H1 (cell line): Measurements from ENCODE around the gene TMED10. TPM values are rescaled to one million over a fixed set of nuclear protein-coding genes. Genes with fewer than 3 reads are reported as not detected.

Source experiments
- CTCF ChIA-PET: fragments of 300-600 bp; sonication (Branson Sonifier 250); formaldehyde crosslinking; loops from one replicate; lab custom pipeline; 2021; ENCODE audit not compliant: partially characterized antibody; lab: Charles Lee
- POLR2A ChIA-PET: fragments of 300-600 bp; sonication (Branson Sonifier 250); formaldehyde crosslinking; loops from one replicate; lab custom pipeline; 2021; ENCODE audit warnings: inconsistent platforms; ENCODE audit not compliant: partially characterized antibody; lab: Charles Lee
- DNase-seq, 2 experiments: peaks; one replicate each; pipeline versions ENCODE4 v3.0.0 to v3.0.0-alpha.2; 2010 to 2022; ENCODE audit warnings: low spot score in 2 of 2, low read depth in 1 of 2, mixed read lengths in 1 of 2
- FAIRE-seq: peaks from 2 replicates; lab custom pipeline; 2011; peaks lifted over from hg19 to GRCh38; lab: Jason Lieb, UNC
- H2AFZ ChIP-seq: 2 replicates; pipeline ENCODE4 v1.8.1; 2012; ENCODE audit warnings: low read length, inconsistent platforms
- H2AK5ac ChIP-seq: 2 replicates; pipeline ENCODE4 v1.6.1; 2013; ENCODE audit warnings: low read depth, low read length
- H2BK120ac ChIP-seq: replicated peaks from 2 replicates; pipeline ENCODE3; 2013; ENCODE audit warnings: low read depth, low read length, inconsistent platforms
- H2BK12ac ChIP-seq: 2 replicates; pipeline ENCODE4 v1.6.1; 2013; ENCODE audit warnings: low read depth, low read length
- H2BK15ac ChIP-seq: 2 replicates; pipeline ENCODE4 v1.6.1; 2013; ENCODE audit warnings: low read length
- H2BK20ac ChIP-seq: 2 replicates; pipeline ENCODE4 v1.6.1; 2013; ENCODE audit warnings: low read length
- H2BK5ac ChIP-seq: 2 replicates; pipeline ENCODE4 v1.6.1; 2013; ENCODE audit warnings: low read depth, low read length
- H3K14ac ChIP-seq: 2 replicates; pipeline ENCODE4 v1.6.1; 2013; ENCODE audit warnings: inconsistent platforms; ENCODE audit not compliant: insufficient read length
- H3K18ac ChIP-seq: 2 replicates; pipeline ENCODE4 v1.6.1; 2013; ENCODE audit warnings: low read length; ENCODE audit errors: extremely low read depth
- H3K23ac ChIP-seq: 2 replicates; pipeline ENCODE4 v1.6.1; 2013; ENCODE audit warnings: inconsistent platforms; ENCODE audit not compliant: insufficient read length
- H3K23me2 ChIP-seq: 2 replicates; pipeline ENCODE4 v1.6.1; 2013; ENCODE audit warnings: low read depth, low read length
- H3K27ac ChIP-seq: 2 replicates; pipeline ENCODE4 v1.6.1; 2011; ENCODE audit warnings: low read depth, low read length, inconsistent platforms
- H3K27me3 ChIP-seq, 4 experiments: replicated peaks in 1 of 4; 1 replicate in 1 of 4; 2 replicates in 3 of 4; pipeline versions ENCODE4 v1.6.1 to v1.8.1; 2011 to 2013; ENCODE audit warnings: low read length in 3 of 4, mild to moderate bottlenecking in 3 of 4, inconsistent platforms in 2 of 4, mixed read lengths in 2 of 4, moderate library complexity in 1 of 4; ENCODE audit not compliant: control insufficient read depth in 3 of 4, insufficient read depth in 3 of 4; ENCODE audit errors: extremely low read depth in 1 of 4
- H3K36me3 ChIP-seq, 4 experiments: 2 replicates each; pipeline versions ENCODE4 v1.6.1 to v1.8.1; 2011 to 2013; ENCODE audit warnings: mild to moderate bottlenecking in 4 of 4, low read length in 3 of 4, moderate library complexity in 2 of 4, control low read depth in 1 of 4, inconsistent platforms in 1 of 4; ENCODE audit not compliant: insufficient read depth in 4 of 4, control insufficient read depth in 2 of 4
- H3K4ac ChIP-seq: replicated peaks from 2 replicates; pipeline ENCODE3; 2013; ENCODE audit warnings: low read length, low read depth, mixed read lengths, inconsistent platforms; ENCODE audit not compliant: insufficient read length
- H3K4me1 ChIP-seq, 4 experiments: replicated peaks in 1 of 4; 1 replicate in 1 of 4; 2 replicates in 3 of 4; pipeline versions ENCODE4 v1.6.1 to v1.8.1; 2011 to 2013; ENCODE audit warnings: low read length in 3 of 4, inconsistent platforms in 2 of 4, mixed read lengths in 1 of 4; ENCODE audit not compliant: insufficient read depth in 4 of 4, control insufficient read depth in 3 of 4
- H3K4me2 ChIP-seq, 2 experiments: 2 replicates each; pipeline versions ENCODE4 v1.6.1 to v1.8.1; 2011 to 2013; ENCODE audit warnings: low read depth in 2 of 2, low read length in 2 of 2, control low read depth in 1 of 2, inconsistent platforms in 1 of 2, mild to moderate bottlenecking in 1 of 2; ENCODE audit not compliant: insufficient read depth in 1 of 2
- H3K4me3 ChIP-seq, 4 experiments: fragments of 200-600, 300-600 bp in 1 of 4; sonication (generic), shearing (Covaris generic), sonication (Bioruptor Twin) in 1 of 4; 2 replicates each; pipeline versions ENCODE4 v1.5.1 to v1.8.1; 2011 to 2016; ENCODE audit warnings: low read length in 4 of 4, low read depth in 3 of 4, control low read depth in 2 of 4, inconsistent platforms in 2 of 4, mild to moderate bottlenecking in 2 of 4, mixed read lengths in 1 of 4, moderate library complexity in 1 of 4; ENCODE audit not compliant: insufficient read depth in 2 of 4; ENCODE audit errors: extremely low read depth in 1 of 4
- H3K56ac ChIP-seq: replicated peaks from 2 replicates; pipeline ENCODE3; 2013; ENCODE audit warnings: low read depth, mild to moderate bottlenecking, mixed read lengths, low read length, inconsistent platforms; ENCODE audit not compliant: insufficient read length
- H3K79me1 ChIP-seq: 2 replicates; pipeline ENCODE4 v1.6.1; 2013; ENCODE audit warnings: low read depth, low read length, control low read depth
- H3K79me2 ChIP-seq, 2 experiments: 2 replicates each; pipeline versions ENCODE4 v1.6.1 to v1.8.1; 2012 to 2013; ENCODE audit warnings: low read length in 2 of 2, mild to moderate bottlenecking in 2 of 2, inconsistent platforms in 1 of 2; ENCODE audit not compliant: insufficient read depth in 2 of 2, control insufficient read depth in 1 of 2
- H3K9ac ChIP-seq, 4 experiments: replicated peaks in 1 of 4; 1 replicate in 1 of 4; 2 replicates in 3 of 4; pipeline versions ENCODE4 v1.6.1 to v1.8.1; 2011 to 2013; ENCODE audit warnings: low read depth in 3 of 4, low read length in 3 of 4, control low read depth in 2 of 4, mild to moderate bottlenecking in 2 of 4, moderate library complexity in 2 of 4, inconsistent platforms in 1 of 4; ENCODE audit errors: extremely low read depth in 1 of 4
- H3K9me3 ChIP-seq, 2 experiments: 2 replicates each; pipeline versions ENCODE4 v1.6.1 to v1.8.1; 2012 to 2013; ENCODE audit warnings: mild to moderate bottlenecking in 2 of 2, moderate library complexity in 2 of 2, control low read depth in 1 of 2, inconsistent platforms in 1 of 2, low read depth in 1 of 2, low read length in 1 of 2, mixed read lengths in 1 of 2; ENCODE audit not compliant: insufficient read depth in 2 of 2
- H4K20me1 ChIP-seq, 2 experiments: replicated peaks in 1 of 2; 2 replicates each; pipeline versions ENCODE3 to v1.8.1; 2011 to 2013; ENCODE audit warnings: inconsistent platforms in 2 of 2, low read length in 2 of 2, mild to moderate bottlenecking in 1 of 2; ENCODE audit not compliant: insufficient read depth in 2 of 2, control insufficient read depth in 1 of 2
- H4K5ac ChIP-seq: 2 replicates; pipeline ENCODE4 v1.6.1; 2013; ENCODE audit warnings: low read length, low read depth, mixed read lengths, inconsistent platforms; ENCODE audit not compliant: insufficient read length
- H4K8ac ChIP-seq: 2 replicates; pipeline ENCODE4 v1.8.0; 2013; ENCODE audit warnings: mild to moderate bottlenecking, moderate library complexity, low read length, inconsistent platforms; ENCODE audit not compliant: insufficient read depth; ENCODE audit errors: extremely low read depth
- H4K91ac ChIP-seq: replicated peaks from 2 replicates; pipeline ENCODE3; 2013; ENCODE audit warnings: low read length, mixed read lengths, inconsistent platforms; ENCODE audit not compliant: insufficient read length
- BRCA1 ChIP-seq: IDR thresholded peaks from 2 replicates; pipeline ENCODE4 v1.6.1; 2012; ENCODE audit warnings: low read depth, low read length, improper control_type of control experiment
- EGR1 ChIP-seq: IDR thresholded peaks from 2 replicates; pipeline ENCODE4 v1.6.1; 2011; ENCODE audit warnings: low read depth, low read length, borderline replicate concordance
- EP300 ChIP-seq, 2 experiments: IDR thresholded peaks; 1 replicate in 1 of 2; 2 replicates in 1 of 2; pipeline ENCODE4 v1.6.1; 2011 to 2012; ENCODE audit warnings: low read depth in 2 of 2, low read length in 2 of 2, mild to moderate bottlenecking in 2 of 2, borderline replicate concordance in 1 of 2, inconsistent platforms in 1 of 2, moderate library complexity in 1 of 2
- FOSL1 ChIP-seq: IDR thresholded peaks from 2 replicates; pipeline ENCODE4 v1.6.1; 2011; ENCODE audit warnings: mild to moderate bottlenecking, low read depth, low read length, moderate library complexity; ENCODE audit not compliant: insufficient read depth
- GABPA ChIP-seq: IDR thresholded peaks from 2 replicates; pipeline ENCODE4 v1.6.1; 2011; ENCODE audit warnings: mild to moderate bottlenecking, low read length, moderate library complexity, borderline replicate concordance; ENCODE audit not compliant: insufficient read depth
- HDAC6 ChIP-seq: IDR thresholded peaks from one replicate; pipeline ENCODE4 v1.7.1; 2012; ENCODE audit warnings: low read depth, mild to moderate bottlenecking, inconsistent platforms, low read length, moderate library complexity
- KDM4A ChIP-seq: IDR thresholded peaks from one replicate; pipeline ENCODE4 v1.7.1; 2012; ENCODE audit warnings: low read depth, mild to moderate bottlenecking, moderate library complexity, low read length, inconsistent platforms; ENCODE audit not compliant: severe bottlenecking
- SIN3A ChIP-seq, 2 experiments: IDR thresholded peaks in 1 of 2; conservative IDR thresholded peaks in 1 of 2; 2 replicates each; pipeline ENCODE4 v1.6.1; 2011 to 2012; ENCODE audit warnings: low read length in 2 of 2, improper control_type of control experiment in 1 of 2, low read depth in 1 of 2, mild to moderate bottlenecking in 1 of 2
- TAF1 ChIP-seq: IDR thresholded peaks from 2 replicates; pipeline ENCODE4 v1.6.1; 2011; ENCODE audit warnings: mild to moderate bottlenecking, low read depth, low read length
- YY1 ChIP-seq: IDR thresholded peaks from 2 replicates; pipeline ENCODE4 v1.6.1; 2011; ENCODE audit warnings: low read depth, mild to moderate bottlenecking, low read length
- WGBS, 2 experiments: shearing (Covaris generic) in 1 of 2; methylation state at CpG; one replicate each; pipeline versions ENCODE4 v1.1.6 to v1.1.7; 2013 to 2015; ENCODE audit warnings: low lambda C conversion rate in 2 of 2, mixed read lengths in 2 of 2, inconsistent platforms in 1 of 2, low coverage in 1 of 2, missing lambda C conversion rate in 1 of 2; ENCODE audit not compliant: insufficient replicate concordance in 2 of 2, insufficient coverage in 1 of 2, insufficient read length in 1 of 2; ENCODE audit errors: extremely low coverage in 1 of 2, missing lambda C conversion rate in 1 of 2; 5-methylcytosine and 5-hydroxymethylcytosine counted together
- polyA plus RNA-seq, 7 experiments: library from polyadenylated mRNA; depleted of rRNA in 3 of 7; stranded (reverse) in 5 of 7; unstranded in 2 of 7; fragments of >200 nt in 5 of 7; fragments of 200-250 nt in 2 of 7; gene quantifications; 1 replicate in 5 of 7; 2 replicates in 1 of 7; 4 replicates in 1 of 7; pipeline versions ENCODE4 v1.2.1 to v1.2.3, GENCODE V29; 2011 to 2013; ENCODE audit warnings: missing spikeins in 2 of 7, mixed read lengths in 2 of 7
- total RNA-seq: library from RNA; stranded (reverse); fragmentation: NEBNext Ultra II Directional; extraction: Animal tissue kit (Norgen Biotek cat#: 25700); gene quantifications from 2 replicates; pipeline ENCODE4 v1.2.1, GENCODE V29; 2021

The TMED10 gene
- total and polyA plus RNA-seq, 2 of the 8 experiments (the other 6 are each of a cell fraction or from before 2014, with no cell fraction given) = 218 to 250 TPM

DNA sequence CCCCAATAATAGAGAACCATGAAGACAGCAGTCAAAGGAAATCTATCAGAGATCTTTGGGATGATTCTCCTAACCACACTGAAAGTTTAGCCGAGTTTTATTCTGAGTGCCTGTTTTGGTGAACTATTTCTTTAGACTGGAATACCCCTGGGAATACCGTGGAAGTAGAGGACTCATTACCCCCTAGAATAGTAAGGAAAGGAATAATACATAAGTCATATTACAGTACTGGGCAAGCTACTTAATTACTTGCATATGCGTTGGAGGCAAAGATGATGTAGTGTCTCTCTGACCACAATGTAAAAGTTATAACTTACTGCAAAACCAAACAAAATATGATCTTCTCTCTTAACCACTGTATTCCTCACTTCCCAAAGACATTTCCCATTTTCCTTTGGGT is 81.5 kb downstream of the TMED10 start:
- 85% methylated on average over 3 of the region's 3 CpGs; no CpG with 5 or more reads in 1 of the 2 experiments for WGBS, 2 experiments
- Histone ChIP-seq H3K4ac (no peak overlapping the region), H2BK15ac (no peak overlapping the region), H3K4me2 (no peak overlapping the region), H3K9ac (no peak overlapping the region), H4K5ac (no peak overlapping the region), H4K20me1 (no peaks in the 10 kb centered on the region), H3K14ac (no peak overlapping the region), H3K56ac (no peak overlapping the region), H3K18ac (no peak overlapping the region), H2BK5ac (no peak overlapping the region), H2BK120ac (no peak overlapping the region), H4K91ac (no peak overlapping the region), H3K27ac (no peak overlapping the region), H3K79me2 (no peaks in the 10 kb centered on the region), H3K23me2 (no peaks in the 10 kb centered on the region; the same call in 1 of the 2 replicates), H2AFZ (no peak overlapping the region), H3K36me3 (peaks cover 0 to 55% (median 21%) of the 10 kb centered on the region in 4 experiments; a peak in 6 of 8 replicates), H2AK5ac (no peak overlapping the region), H3K4me1 (no peaks in the 10 kb centered on the region; a peak in 2 of 7 replicates), H2BK12ac (no peak overlapping the region), H3K79me1 (no peaks in the 10 kb centered on the region), H3K27me3 (no peaks in the 10 kb centered on the region), H3K4me3 (no peak overlapping the region), H4K8ac (no peak overlapping the region), H2BK20ac (no peak overlapping the region), H3K9me3 (no peaks in the 10 kb centered on the region), H3K23ac (no peak overlapping the region)
- no peak for DNase-seq
- CTCF ChIA-PET = no interaction called here
- POLR2A ChIA-PET = interaction anchor here (1.0 kb wide), 1 partner anchor 16 kb away, joined by 3 read pairs; no protein-coding TSS in a partner anchor
- FAIRE-seq = no peak
- TF ChIP-seq EP300 (IDR thresholded peaks at IDR 0.05; ENCODE audit: borderline replicate concordance in 1 of 2, low read depth in 2 of 2, low read length in 2 of 2) (no peak), KDM4A (no peak), GABPA (no peak), TAF1 (no peak), YY1 (no peak), BRCA1 (no peak), EGR1 (no peak), SIN3A (conservative IDR thresholded peaks at IDR 0.05 in 1 of 2, IDR thresholded peaks at IDR 0.05 in 1 of 2; ENCODE audit: low read depth in 1 of 2, low read length in 2 of 2) (no peak), HDAC6 (no peak), FOSL1 (no peak)
